ENCODE results near the gene PICALM.

Gene PICALM

GRCh38 chr11:86079421-86079820 is 10.5 kb upstream of the PICALM start:
- no peak for TF ChIP-seq CTCF (IDR thresholded peaks at IDR 0.05; ENCODE audit: control insufficient read depth, extremely low read depth, insufficient read depth)
- no peak for DNase-seq (ENCODE audit: low read depth)
- H3K4me3 ChIP-seq (ENCODE audit: low read depth, low read length) = no peak overlapping the region

- TF ChIP-seq CTCF (IDR thresholded peaks at IDR 0.05; ENCODE audit: control insufficient read depth, extremely low read depth, insufficient read depth) = no peak
- H3K4me3 ChIP-seq (ENCODE audit: low read depth, low read length) = no peak overlapping the region
- DNase-seq (ENCODE audit: low read depth) = no peak
Measured at GRCh38 chr11:86073948-86074347, 5.1 kb upstream of the PICALM start.

GRCh38 chr11:86072211-86072610 is 3.3 kb upstream of the PICALM start:
- TF ChIP-seq CTCF (IDR thresholded peaks at IDR 0.05; ENCODE audit: control insufficient read depth, extremely low read depth, insufficient read depth) = no peak

GRCh38 chr11:86070142-86071056 is 1.5 kb upstream of the PICALM start:
- no peak for DNase-seq (ENCODE audit: low read depth)
- no peak for TF ChIP-seq CTCF (IDR thresholded peaks at IDR 0.05; ENCODE audit: control insufficient read depth, extremely low read depth, insufficient read depth)
- H3K4me3 ChIP-seq (ENCODE audit: low read depth, low read length) = no peak overlapping the region

More at GRCh38 chr11:86072211-86072610, 3.3 kb upstream of the PICALM start:
- H3K4me3 ChIP-seq (ENCODE audit: low read depth, low read length) = no peak overlapping the region
- no peak for DNase-seq (ENCODE audit: low read depth)

GRCh38 chr11:86069408-86070101 is 671 bp upstream of the PICALM start:
- H3K4me3 ChIP-seq (ENCODE audit: low read depth, low read length) = peak overlapping the region; percentile 34
- no peak for DNase-seq (ENCODE audit: low read depth)
- TF ChIP-seq CTCF (IDR thresholded peaks at IDR 0.05; ENCODE audit: control insufficient read depth, extremely low read depth, insufficient read depth) = no peak

- DNase-seq (ENCODE audit: low read depth) = no peak
- H3K4me3 ChIP-seq (ENCODE audit: low read depth, low read length) = peak overlapping the region; percentile 94
- TF ChIP-seq CTCF (IDR thresholded peaks at IDR 0.05; ENCODE audit: control insufficient read depth, extremely low read depth, insufficient read depth) = no peak
Measured at GRCh38 chr11:86068138-86068871, 579 bp downstream of the PICALM start.

All from LNCaP clone FGC (cell line).